Measurements from ENCODE around the gene DLL4. TPM values are rescaled to one million over a fixed set of nuclear protein-coding genes. Genes with fewer than 3 reads are reported as not detected.

The DLL4 gene
- total RNA-seq, 2 experiments from 2014 or later: 0.15 to 0.19 TPM

DNA sequence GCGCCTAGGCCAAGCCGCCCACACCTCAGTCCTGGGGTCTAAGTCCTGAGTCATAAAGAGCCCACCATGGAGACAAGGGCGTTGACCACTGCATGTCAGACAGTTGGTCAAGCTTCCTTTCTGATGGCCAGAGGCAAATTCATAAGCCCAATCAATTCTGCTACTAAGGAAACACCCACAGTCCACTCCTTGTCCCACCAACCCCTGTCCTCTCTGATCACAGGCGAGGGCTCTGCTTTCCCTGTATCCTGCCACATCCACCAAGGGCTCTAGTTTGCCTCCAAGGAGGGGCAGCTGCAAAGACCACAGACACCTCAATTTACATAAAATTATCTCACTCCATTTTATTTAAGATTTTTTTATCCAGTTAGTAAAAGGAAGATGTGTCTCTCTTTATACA is 49.4 kb downstream of the DLL4 start:
- Histone ChIP-seq H3K4me1 (ENCODE audit: insufficient read depth, low read length, poor library complexity, severe bottlenecking) (no peaks in the 10 kb centered on the region), H3K36me3 (ENCODE audit: insufficient read depth, low read length) (peaks cover 80% of the 10 kb centered on the region), H3K9me3 (ENCODE audit: low read length) (no peaks in the 10 kb centered on the region), H4K20me1 (ENCODE audit: insufficient read depth, low read length) (no peaks in the 10 kb centered on the region), H3K4me3 (ENCODE audit: low read depth, low read length, poor library complexity, severe bottlenecking) (no peak overlapping the region), H3K27ac (ENCODE audit: low read depth, low read length, poor library complexity, severe bottlenecking) (no peak overlapping the region), H3K9me2 (ENCODE audit: insufficient read depth, low read length) (no peaks in the 10 kb centered on the region), H3K79me2 (ENCODE audit: insufficient read depth, low read depth, low read length) (no peaks in the 10 kb centered on the region), H3K4me2 (ENCODE audit: low read length) (no peak overlapping the region), H2AFZ (ENCODE audit: low read length) (no peak overlapping the region)
- no peak for DNase-seq (ENCODE audit: low spot score)
- intact Hi-C loops (cut with micrococcal nuclease; ENCODE audit: unreplicated experiment): no loop called here
- ChIA-PET POLR2A (no interaction called here), CTCF (ENCODE audit: unreplicated experiment) (no interaction called here)
- BruUV-seq (replicated peaks): no TSS peak
- no peak for TF ChIP-seq EZH2phosphoT487 (IDR thresholded peaks at IDR 0.05; ENCODE audit: borderline replicate concordance, low read depth, low read length)
- TF ChIP-seq, protein P1, sequence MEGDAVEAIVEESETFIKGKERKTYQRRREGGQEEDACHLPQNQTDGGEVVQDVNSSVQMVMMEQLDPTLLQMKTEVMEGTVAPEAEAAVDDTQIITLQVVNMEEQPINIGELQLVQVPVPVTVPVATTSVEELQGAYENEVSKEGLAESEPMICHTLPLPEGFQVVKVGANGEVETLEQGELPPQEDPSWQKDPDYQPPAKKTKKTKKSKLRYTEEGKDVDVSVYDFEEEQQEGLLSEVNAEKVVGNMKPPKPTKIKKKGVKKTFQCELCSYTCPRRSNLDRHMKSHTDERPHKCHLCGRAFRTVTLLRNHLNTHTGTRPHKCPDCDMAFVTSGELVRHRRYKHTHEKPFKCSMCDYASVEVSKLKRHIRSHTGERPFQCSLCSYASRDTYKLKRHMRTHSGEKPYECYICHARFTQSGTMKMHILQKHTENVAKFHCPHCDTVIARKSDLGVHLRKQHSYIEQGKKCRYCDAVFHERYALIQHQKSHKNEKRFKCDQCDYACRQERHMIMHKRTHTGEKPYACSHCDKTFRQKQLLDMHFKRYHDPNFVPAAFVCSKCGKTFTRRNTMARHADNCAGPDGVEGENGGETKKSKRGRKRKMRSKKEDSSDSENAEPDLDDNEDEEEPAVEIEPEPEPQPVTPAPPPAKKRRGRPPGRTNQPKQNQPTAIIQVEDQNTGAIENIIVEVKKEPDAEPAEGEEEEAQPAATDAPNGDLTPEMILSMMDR (conservative IDR thresholded peaks at IDR 0.05; ENCODE audit: low read length): no peak

DNA sequence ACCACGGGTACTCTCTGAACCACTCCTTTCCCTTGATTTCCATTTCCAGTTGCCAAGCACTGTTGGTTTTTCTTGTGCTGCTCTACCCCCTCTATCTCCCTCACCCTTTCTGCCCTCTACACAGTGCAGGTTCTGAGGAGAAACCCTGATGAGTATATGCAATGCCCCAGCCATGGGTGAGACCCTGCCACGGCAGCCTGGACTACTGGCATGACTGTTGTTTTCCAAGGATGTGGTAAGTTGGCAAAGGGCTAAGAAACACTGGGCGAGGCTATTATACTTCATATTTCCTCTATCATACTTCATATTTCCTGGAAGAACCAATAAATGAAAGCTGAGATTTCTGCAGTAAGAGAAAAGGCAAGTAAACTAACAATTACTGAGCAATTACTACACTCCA is 52.0 kb downstream of the DLL4 start:
- intact Hi-C loops (cut with micrococcal nuclease; ENCODE audit: unreplicated experiment): no loop called here
- Histone ChIP-seq H3K4me3 (ENCODE audit: low read depth, low read length, poor library complexity, severe bottlenecking) (no peak overlapping the region), H3K36me3 (ENCODE audit: insufficient read depth, low read length) (peaks cover 99% of the 10 kb centered on the region), H2AFZ (ENCODE audit: low read length) (no peak overlapping the region), H3K27ac (ENCODE audit: low read depth, low read length, poor library complexity, severe bottlenecking) (no peak overlapping the region), H3K9me2 (ENCODE audit: insufficient read depth, low read length) (no peaks in the 10 kb centered on the region), H3K4me1 (ENCODE audit: insufficient read depth, low read length, poor library complexity, severe bottlenecking) (no peaks in the 10 kb centered on the region), H3K79me2 (ENCODE audit: insufficient read depth, low read depth, low read length) (no peaks in the 10 kb centered on the region), H3K9me3 (ENCODE audit: low read length) (no peaks in the 10 kb centered on the region), H3K4me2 (ENCODE audit: low read length) (no peak overlapping the region), H4K20me1 (ENCODE audit: insufficient read depth, low read length) (no peaks in the 10 kb centered on the region)
- DNase-seq (ENCODE audit: low spot score): no peak
- no peak for TF ChIP-seq EZH2phosphoT487 (IDR thresholded peaks at IDR 0.05; ENCODE audit: borderline replicate concordance, low read depth, low read length)
- TF ChIP-seq, protein P1 (conservative IDR thresholded peaks at IDR 0.05; ENCODE audit: low read length): no peak
- CTCF ChIA-PET (ENCODE audit: unreplicated experiment): interaction anchor here (1.0 kb wide), 1 partner anchor 28 kb away, joined by 3 read pairs; the partner anchor contains the start of gene CHAC1
- BruUV-seq (replicated peaks): no TSS peak
- POLR2A ChIA-PET: interaction anchor here (0.9 kb wide), 1 partner anchor 17 kb away, joined by 3 read pairs; no protein-coding TSS in a partner anchor

DNA sequence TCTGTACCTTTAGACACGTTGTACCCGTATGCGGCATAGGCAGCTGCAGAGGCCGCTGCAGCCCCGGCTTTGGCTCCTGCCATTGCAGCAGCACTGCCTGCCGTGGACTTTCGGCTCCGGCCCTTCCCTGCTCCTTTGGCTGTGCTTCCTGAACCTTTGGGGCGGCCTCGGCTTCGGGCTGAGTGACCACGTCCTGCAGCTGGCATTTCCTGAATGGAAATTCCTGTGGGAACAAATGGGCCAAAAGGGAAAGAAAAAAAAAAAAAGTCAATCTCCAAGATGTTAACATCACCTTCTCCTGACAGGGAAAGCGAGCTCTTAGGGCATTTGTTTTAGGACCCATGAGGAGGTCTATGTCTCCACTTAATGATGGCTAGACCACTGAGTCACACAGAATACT is 53.7 kb downstream of the DLL4 start:
- no peak for DNase-seq (ENCODE audit: low spot score)
- Histone ChIP-seq H3K27ac (ENCODE audit: low read depth, low read length, poor library complexity, severe bottlenecking) (no peak overlapping the region), H3K9me3 (ENCODE audit: low read length) (no peaks in the 10 kb centered on the region), H3K4me3 (ENCODE audit: low read depth, low read length, poor library complexity, severe bottlenecking) (no peak overlapping the region), H3K9me2 (ENCODE audit: insufficient read depth, low read length) (no peaks in the 10 kb centered on the region), H3K4me1 (ENCODE audit: insufficient read depth, low read length, poor library complexity, severe bottlenecking) (no peaks in the 10 kb centered on the region), H3K36me3 (ENCODE audit: insufficient read depth, low read length) (peaks cover 100% of the 10 kb centered on the region), H3K4me2 (ENCODE audit: low read length) (no peak overlapping the region), H2AFZ (ENCODE audit: low read length) (no peak overlapping the region), H3K79me2 (ENCODE audit: insufficient read depth, low read depth, low read length) (no peaks in the 10 kb centered on the region), H4K20me1 (ENCODE audit: insufficient read depth, low read length) (no peaks in the 10 kb centered on the region)
- TF ChIP-seq, protein P1 (conservative IDR thresholded peaks at IDR 0.05; ENCODE audit: low read length): no peak
- TF ChIP-seq EZH2phosphoT487 (IDR thresholded peaks at IDR 0.05; ENCODE audit: borderline replicate concordance, low read depth, low read length): no peak
- CTCF ChIA-PET (ENCODE audit: unreplicated experiment): no interaction called here
- POLR2A ChIA-PET: interaction anchor here (0.6 kb wide), 2 partner anchors 22 to 32 kb away, joined by 3 to 6 read pairs; no protein-coding TSS in a partner anchor
- intact Hi-C loops (cut with micrococcal nuclease; ENCODE audit: unreplicated experiment): no loop called here
- BruUV-seq (replicated peaks): no TSS peak
